ENCODE results near the gene GNB1.

The GNB1 gene

DNA sequence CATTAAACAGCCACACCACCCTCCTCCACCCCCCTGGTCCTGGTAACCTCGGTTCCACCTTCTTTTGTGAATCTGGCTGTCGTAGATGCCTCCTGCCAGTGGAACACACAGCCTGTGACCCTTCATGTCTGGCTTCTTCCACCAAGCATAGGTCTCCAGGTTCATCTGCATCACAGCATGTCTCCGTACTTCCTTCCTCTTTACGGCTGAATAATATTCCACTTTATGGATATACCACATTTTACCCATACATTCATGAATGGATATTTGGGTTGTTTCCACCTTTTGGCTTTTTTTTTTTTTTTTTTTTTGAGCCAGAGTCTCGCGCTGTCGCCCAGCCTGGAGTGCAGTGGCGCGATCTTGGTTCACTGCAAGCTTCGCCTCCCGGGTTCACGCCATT is 12.3 kb upstream of the GNB1 start:
- no peaks in the 10 kb centered on the region for H3K9me3 ChIP-seq (ENCODE audit: insufficient read depth, low read length)
- no peaks in the 10 kb centered on the region for H3K79me2 ChIP-seq (ENCODE audit: insufficient read depth, low read length)
- no peaks in the 10 kb centered on the region for H4K20me1 ChIP-seq (ENCODE audit: low read depth, low read length)
- no peak overlapping the region for H2AFZ ChIP-seq (ENCODE audit: low read depth, low read length, severe bottlenecking)
- no peak overlapping the region for H3K4me3 ChIP-seq (ENCODE audit: insufficient read depth, low read length, poor library complexity, severe bottlenecking)
- peaks cover 13% of the 10 kb centered on the region for H3F3A ChIP-seq (ENCODE audit: insufficient read depth)
- no peak for TF ChIP-seq EZH2phosphoT487 (conservative IDR thresholded peaks at IDR 0.05; ENCODE audit: low read length)
- TF ChIP-seq, protein P1, sequence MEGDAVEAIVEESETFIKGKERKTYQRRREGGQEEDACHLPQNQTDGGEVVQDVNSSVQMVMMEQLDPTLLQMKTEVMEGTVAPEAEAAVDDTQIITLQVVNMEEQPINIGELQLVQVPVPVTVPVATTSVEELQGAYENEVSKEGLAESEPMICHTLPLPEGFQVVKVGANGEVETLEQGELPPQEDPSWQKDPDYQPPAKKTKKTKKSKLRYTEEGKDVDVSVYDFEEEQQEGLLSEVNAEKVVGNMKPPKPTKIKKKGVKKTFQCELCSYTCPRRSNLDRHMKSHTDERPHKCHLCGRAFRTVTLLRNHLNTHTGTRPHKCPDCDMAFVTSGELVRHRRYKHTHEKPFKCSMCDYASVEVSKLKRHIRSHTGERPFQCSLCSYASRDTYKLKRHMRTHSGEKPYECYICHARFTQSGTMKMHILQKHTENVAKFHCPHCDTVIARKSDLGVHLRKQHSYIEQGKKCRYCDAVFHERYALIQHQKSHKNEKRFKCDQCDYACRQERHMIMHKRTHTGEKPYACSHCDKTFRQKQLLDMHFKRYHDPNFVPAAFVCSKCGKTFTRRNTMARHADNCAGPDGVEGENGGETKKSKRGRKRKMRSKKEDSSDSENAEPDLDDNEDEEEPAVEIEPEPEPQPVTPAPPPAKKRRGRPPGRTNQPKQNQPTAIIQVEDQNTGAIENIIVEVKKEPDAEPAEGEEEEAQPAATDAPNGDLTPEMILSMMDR (IDR thresholded peaks at IDR 0.05; ENCODE audit: insufficient read depth, low read length, poor library complexity, severe bottlenecking): no peak
- H3K36me3 ChIP-seq (ENCODE audit: low read length): no peaks in the 10 kb centered on the region
- H3K27ac ChIP-seq (ENCODE audit: low read depth, low read length): no peak overlapping the region
- H3K9me2 ChIP-seq (replicated peaks; ENCODE audit: insufficient read depth, low read length): no peaks in the 10 kb centered on the region
- H3K27me3 ChIP-seq (ENCODE audit: low read length): no peaks in the 10 kb centered on the region
- H3K9ac ChIP-seq (ENCODE audit: low read length): no peak overlapping the region
- H3K4me2 ChIP-seq (ENCODE audit: low read depth, low read length, poor library complexity, severe bottlenecking): no peak overlapping the region

DNA sequence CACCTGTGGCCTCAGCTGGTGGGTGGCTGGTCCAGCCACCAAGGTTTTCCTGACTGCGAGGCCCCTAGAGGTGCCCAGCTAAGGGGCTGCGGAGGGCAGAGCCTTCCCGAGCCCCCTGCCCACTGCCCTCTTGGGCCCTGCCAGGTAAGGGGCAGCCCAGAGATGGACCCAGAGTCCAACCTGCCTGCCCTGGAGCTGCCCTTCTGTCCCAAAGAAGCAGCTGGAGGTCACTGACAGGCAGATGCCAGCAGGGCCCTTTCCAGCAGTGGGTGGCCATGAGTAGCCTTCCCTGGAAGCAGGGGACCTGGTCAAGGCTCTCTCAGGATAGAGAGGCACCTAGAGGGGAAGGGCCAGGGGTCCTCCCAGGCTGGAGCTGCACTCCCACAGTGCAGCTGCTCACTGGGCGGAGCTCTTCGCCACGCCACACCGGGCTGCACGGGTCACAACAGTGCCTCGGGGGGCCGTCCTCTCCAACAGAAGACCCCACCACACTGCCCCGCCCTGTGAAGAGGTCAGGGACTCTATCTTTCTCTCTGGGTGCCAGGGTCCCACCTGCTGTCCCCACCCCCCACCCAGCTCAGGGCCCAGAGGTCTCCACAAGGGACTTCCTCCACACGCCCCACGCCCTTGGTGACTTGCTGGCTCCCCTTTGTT is 10.9 kb upstream of the GNB1 start:
- TF ChIP-seq, protein P1 (IDR thresholded peaks at IDR 0.05; ENCODE audit: insufficient read depth, low read length, poor library complexity, severe bottlenecking): no peak
- TF ChIP-seq EZH2phosphoT487 (conservative IDR thresholded peaks at IDR 0.05; ENCODE audit: low read length): no peak
- Histone ChIP-seq H2AFZ (ENCODE audit: low read depth, low read length, severe bottlenecking) (no peak overlapping the region), H3K27ac (ENCODE audit: low read depth, low read length) (no peak overlapping the region), H4K20me1 (ENCODE audit: low read depth, low read length) (no peaks in the 10 kb centered on the region), H3K36me3 (ENCODE audit: low read length) (no peaks in the 10 kb centered on the region), H3K9me2 (replicated peaks; ENCODE audit: insufficient read depth, low read length) (no peaks in the 10 kb centered on the region), H3K9me3 (ENCODE audit: insufficient read depth, low read length) (no peaks in the 10 kb centered on the region), H3K27me3 (ENCODE audit: low read length) (no peaks in the 10 kb centered on the region), H3K4me3 (ENCODE audit: insufficient read depth, low read length, poor library complexity, severe bottlenecking) (no peak overlapping the region), H3F3A (ENCODE audit: insufficient read depth) (peaks cover 4% of the 10 kb centered on the region; the same call in 1 of the 2 replicates), H3K79me2 (ENCODE audit: insufficient read depth, low read length) (no peaks in the 10 kb centered on the region), H3K9ac (ENCODE audit: low read length) (no peak overlapping the region), H3K4me2 (ENCODE audit: low read depth, low read length, poor library complexity, severe bottlenecking) (no peak overlapping the region)

DNA sequence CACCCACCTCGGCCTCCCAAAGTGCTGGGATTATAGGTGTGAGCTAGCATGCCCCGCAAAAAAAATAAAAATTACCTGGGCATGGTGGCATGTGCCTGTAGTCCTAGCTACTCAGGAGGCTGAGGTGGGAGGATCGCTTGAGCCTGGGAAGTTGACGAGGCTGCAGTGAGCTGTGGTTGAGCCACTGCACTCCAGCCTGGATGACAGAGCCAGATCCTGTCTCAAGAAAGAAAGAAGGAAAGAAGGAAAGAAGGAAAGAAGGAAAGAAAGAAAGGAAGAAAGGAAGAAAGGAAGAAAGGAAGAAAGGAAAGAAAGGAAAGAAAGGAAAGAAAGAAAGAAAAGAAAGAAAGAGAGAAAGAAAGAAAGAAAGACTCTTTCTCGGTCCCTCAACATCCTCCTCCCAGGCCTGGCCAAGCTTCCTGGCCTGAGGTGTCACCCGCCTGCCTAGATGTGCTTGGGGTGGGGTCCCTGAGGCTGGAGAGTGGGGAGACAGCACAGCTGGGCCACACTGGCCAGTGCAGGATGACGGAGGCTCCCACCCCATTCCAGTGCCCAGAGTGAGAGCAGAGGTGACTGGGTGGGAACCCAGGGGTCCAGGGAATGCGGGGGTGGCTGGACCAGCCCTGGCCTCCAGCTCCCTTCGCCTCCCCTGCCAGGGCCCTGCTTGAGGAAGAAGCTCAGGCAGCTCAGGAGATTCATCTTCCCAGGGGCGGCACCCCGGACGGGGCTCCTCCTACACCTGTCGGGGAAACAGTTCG is 10.2 kb upstream of the GNB1 start:
- H3K79me2 ChIP-seq (ENCODE audit: insufficient read depth, low read length): no peaks in the 10 kb centered on the region
- no peak overlapping the region for H3K4me3 ChIP-seq (ENCODE audit: insufficient read depth, low read length, poor library complexity, severe bottlenecking)
- H3K27me3 ChIP-seq (ENCODE audit: low read length): no peaks in the 10 kb centered on the region
- no peaks in the 10 kb centered on the region for H3F3A ChIP-seq (ENCODE audit: insufficient read depth)
- TF ChIP-seq, protein P1 (IDR thresholded peaks at IDR 0.05; ENCODE audit: insufficient read depth, low read length, poor library complexity, severe bottlenecking): no peak
- no peak for TF ChIP-seq EZH2phosphoT487 (conservative IDR thresholded peaks at IDR 0.05; ENCODE audit: low read length)
- H3K9me3 ChIP-seq (ENCODE audit: insufficient read depth, low read length): no peaks in the 10 kb centered on the region
- H3K4me2 ChIP-seq (ENCODE audit: low read depth, low read length, poor library complexity, severe bottlenecking): no peak overlapping the region
- no peaks in the 10 kb centered on the region for H3K9me2 ChIP-seq (replicated peaks; ENCODE audit: insufficient read depth, low read length)
- no peak overlapping the region for H3K9ac ChIP-seq (ENCODE audit: low read length)
- no peak overlapping the region for H2AFZ ChIP-seq (ENCODE audit: low read depth, low read length, severe bottlenecking)
- H3K36me3 ChIP-seq (ENCODE audit: low read length): no peaks in the 10 kb centered on the region
- no peak overlapping the region for H3K27ac ChIP-seq (ENCODE audit: low read depth, low read length)
- H4K20me1 ChIP-seq (ENCODE audit: low read depth, low read length): no peaks in the 10 kb centered on the region

All from SU-DHL-6 (cell line).